ENCODE measurements around the gene SCAMP4.

SCAMP4 gene

DNA sequence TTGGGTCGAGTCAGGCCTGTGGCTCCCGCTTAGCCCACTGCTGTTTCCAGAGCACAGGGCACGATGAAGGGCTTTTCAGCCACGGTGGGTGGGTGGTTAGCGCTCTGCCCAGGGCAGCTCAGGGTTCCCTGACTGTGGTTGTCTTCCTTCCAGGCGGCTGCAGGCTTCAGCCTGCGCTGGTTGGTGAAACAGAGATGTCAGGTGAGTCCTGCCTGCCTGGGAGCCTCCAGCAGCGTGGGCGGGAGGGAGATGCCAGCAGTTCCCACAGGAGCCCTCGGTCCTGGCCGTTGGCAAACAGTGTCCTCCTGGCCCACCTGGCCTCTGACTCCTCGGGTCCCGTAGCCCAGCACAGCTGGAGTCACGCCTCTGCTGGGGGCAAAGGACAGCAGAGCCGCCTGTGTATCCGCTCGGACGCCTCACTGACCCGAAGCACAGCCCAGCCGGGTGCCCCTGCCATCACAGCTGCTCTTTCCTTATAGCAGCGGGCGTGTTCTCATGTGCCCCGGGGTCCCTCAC, 9.7 kb downstream of the SCAMP4 start:
- no peak for FAIRE-seq

DNA sequence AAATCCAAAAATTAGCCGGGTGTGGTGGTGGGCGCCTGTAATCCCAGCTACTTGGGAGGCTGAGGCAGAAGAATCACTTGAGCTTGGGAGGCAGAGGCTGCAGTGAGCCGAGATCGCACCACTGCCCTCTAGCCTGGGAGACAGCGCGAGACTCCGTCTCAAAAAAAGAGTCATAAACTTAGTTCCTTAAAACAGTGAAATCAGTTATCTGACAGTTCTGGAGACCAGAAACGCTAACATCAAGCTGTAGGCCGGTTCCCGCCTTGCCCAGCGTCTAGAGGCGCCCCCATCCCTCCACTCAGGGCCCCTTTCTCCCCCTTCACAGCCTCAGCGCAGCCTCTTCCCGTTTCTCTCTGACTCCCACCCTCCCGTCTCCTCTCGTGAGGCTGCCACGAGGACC, 11.9 kb downstream of the SCAMP4 start:
- FAIRE-seq: no peak

DNA sequence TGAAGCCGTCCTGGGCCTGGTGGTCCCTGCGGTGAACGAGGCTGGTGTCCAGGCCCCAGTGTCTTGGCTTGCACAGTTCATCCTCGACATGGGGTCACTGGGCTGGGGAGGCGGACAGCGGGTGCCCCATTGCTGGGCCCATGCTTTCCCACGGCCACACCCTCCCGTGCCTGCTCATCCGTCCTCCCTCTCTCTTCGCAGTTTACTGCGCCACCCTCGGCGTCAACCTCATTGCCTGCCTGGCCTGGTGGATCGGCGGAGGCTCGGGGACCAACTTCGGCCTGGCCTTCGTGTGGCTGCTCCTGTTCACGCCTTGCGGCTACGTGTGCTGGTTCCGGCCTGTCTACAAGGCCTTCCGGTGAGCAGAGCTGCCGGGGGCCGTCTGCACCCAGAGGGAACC, 12.7 kb downstream of the SCAMP4 start:
- FAIRE-seq: no peak

DNA sequence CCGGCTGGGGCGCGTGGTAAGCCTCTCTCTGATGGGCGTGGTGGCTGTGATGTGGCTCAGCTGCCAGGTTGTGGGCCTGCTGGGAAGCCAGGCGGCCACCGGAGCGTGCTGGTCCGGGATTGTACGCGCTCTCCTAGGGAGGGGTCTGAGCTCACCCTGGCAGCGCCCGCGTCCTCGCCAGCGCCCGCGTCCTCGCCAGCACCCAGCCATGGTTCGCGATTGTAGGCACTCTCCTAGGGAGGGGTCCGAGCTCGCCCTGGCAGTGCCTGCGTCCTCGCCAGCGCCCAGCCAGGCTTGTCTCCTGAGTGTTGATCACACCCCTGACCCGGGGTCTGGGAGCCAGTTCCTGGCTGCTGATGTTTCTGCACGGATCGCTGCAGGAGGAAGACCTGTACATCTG, 13.8 kb downstream of the SCAMP4 start:
- no peak for FAIRE-seq

DNA sequence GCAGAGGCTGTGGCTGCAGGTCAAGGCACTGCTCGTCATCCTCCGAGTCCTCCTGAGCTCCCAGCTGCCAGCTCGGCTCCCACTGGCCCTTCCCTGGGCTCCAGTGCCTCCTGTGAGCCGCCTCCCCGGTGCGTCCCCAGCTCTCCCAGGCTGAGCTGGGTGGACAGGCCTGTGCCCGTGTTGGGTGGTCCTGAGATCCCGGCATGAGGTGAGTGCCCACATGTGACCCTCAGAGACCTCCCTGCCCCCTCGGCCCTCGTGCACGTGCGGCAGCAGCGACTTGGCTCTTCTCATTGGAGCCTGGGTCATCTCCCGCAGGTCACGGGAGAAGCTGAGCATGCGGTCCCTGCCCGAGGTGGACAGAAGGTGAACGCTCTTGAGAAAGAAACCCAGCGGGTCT, 15.4 kb downstream of the SCAMP4 start:
- FAIRE-seq: no peak

DNA sequence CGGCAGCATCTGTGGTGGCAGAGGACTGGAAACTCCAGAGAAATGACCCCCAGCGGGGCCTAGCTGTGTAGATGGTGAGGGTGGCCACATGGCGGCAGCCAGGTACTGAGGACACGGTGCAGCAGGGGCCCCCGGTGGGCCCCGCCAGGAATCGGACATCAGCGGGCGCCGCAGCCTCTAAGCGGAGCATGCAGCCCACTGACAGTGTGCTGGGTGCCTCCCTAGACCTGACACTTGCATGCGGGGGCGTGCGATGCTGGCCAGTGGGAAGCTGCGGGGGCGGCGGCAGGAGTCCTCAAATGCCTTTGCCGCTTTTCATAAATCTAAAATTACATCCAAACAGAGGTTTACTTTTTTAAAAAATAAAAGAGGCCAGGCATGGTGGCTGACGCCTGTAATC, 16.1 kb downstream of the SCAMP4 start:
- no peak for FAIRE-seq

DNA sequence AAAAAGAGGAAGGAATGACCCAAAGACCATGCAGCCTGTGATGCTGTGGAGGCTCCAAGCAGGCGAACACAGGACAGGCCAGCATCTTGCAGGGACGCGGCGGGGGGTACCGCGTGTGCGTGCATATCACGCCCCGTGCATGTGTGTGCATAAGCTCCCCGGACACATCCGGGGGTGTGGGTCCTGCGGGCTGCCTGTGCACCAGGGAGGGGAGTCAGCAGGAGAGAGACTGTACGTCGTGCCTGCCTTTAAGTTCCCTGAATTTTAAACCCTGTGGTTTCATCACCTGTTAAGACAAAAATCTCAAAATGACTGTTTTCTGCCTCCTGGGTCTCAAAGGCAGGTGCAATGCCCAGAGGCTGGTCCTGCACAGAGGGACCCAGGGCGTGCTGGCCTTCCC, 16.6 kb downstream of the SCAMP4 start:
- no peak for FAIRE-seq

DNA sequence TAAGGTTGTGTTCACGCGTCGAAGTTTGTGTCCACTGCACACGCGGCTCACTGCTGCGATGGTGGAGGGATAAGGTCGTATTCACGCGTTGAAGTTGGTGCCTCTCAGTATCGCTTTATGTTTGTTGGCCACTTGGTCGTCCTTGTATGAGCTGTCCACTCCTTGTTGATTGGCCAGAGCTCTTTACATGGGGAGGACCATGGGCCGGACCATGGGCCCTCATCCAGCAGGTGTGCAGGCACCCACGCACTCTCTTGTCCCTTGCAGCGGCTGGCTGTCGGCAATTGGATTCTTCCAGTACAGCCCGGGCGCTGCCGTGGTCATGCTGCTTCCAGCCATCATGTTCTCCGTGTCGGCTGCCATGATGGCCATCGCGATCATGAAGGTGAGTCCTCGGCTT, 17.6 kb downstream of the SCAMP4 start:
- FAIRE-seq: no peak

DNA sequence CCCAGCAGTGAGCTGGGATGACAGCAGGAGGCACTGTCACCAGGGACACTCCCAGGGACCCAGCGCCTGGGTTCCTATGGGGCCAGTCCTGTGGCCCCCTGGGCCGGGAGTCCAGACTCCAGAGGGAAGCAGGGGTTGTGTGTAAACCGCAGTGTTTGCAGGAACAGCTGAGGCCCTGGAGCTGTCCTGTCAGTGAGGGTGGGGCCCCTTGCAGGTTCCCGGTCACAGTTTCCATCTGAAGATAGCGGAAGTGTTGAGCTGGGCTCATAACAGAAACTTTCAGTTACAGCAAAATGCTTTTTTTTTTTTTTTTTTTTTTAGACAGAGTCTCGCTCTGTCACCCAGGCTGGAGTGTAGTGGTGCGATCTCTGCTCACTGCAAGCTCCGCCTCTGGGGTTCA, 18.1 kb downstream of the SCAMP4 start:
- FAIRE-seq: no peak

DNA sequence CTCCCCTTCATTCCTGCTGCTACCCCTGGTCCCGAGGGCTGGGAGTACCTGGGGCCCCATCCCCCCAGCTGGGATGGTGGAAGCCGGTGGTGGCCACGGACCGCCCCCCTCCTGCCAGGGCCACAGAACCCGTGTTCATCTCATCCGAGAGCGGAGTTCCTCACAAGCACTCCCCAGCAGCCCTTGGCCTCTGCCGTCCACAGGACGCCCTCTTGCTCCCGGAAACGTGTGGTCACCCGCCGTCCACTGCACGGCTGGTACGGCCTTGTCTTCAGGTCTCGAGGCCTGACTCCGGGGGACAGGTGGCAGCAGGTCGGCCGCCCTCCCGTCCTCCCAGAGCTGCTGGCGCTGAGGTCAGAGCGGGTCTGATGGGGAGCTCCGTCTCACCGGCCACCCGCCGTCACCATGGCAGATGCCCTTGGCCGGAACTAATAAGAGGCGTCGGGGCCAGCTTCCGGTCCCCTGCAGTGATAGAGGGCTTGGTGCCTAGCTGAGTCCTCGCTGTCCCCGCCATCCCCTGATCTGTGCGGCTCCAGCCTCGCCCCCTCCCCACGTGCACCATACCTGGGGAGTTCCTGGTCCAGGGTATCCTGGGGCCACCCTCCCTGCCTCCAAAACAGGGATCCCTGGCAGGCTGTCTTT, 19.2 kb downstream of the SCAMP4 start:
- no peak for FAIRE-seq

DNA sequence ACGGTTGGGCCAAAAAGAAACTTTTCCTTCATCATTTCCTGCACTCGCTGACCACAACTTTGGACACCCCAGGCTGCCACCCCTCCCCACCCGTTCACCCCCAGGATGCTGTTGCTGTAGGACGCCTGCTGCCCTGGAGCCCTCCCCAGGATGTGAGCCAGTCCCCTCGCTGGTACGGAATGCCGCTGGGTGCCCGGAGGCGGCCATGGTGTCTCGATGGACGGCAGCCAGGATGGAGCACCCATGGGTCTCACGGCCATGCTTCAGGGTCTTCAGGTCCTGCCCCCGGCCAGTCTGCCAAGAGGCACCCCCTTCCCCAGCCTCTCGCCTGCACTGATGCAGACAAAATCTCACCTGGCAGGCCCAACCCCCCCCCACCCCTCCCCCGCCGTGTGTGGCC, 20.3 kb downstream of the SCAMP4 start:
- FAIRE-seq: no peak

DNA sequence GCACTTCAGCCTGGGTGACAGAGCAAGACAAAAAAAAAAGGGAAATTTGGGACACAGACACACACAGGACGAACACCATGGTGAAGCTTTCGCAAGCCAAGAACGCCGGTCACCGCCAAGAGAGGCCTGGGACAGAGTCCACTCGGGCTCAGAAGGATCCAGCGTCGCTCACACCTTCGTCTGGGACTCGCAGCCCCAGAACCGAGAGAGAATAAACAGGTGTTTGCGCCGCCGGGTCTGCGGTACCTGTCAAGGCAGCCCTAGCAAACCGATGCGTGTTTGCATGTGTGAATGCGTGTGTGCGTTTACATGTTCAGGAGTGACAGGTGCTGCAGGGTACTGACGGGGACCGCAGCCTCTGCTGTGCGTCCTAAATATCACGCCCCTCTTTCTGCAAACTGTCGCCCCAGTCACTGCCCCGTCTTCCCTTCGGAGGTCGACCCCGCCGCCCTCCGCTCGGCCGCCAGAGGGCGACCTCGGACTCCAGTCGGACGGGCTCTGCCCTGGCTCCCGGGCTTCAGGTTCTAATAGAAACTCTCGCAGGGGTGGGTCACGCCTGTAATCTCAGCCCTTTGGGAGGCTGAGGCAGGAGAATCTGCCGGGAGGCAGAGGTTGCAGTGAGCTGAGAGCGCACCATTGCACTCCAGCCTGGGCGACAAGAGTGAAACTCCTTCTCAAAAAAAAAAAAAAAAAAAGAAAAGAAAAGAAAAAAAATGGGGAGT, 24.0 kb downstream of the SCAMP4 start:
- FAIRE-seq: no peak

DNA sequence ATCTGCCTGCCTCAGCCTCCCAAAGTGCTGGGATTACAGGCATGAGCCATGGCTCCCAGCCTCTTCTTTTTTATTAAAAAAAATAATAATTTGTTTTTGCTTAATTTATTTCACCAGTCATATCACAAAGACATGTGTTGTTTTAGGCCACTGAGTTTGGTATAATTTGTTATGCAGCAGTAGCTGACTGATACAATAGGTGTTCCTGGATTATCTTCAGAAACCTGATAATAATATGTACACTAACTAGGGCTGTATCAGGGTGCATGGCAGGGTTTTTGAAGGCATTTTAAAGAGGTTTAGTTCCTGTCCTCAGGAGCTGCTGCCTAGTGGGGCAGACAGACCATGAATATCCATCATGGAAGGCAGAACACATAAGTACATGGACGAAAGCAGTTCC, 26.2 kb downstream of the SCAMP4 start:
- FAIRE-seq: no peak

DNA sequence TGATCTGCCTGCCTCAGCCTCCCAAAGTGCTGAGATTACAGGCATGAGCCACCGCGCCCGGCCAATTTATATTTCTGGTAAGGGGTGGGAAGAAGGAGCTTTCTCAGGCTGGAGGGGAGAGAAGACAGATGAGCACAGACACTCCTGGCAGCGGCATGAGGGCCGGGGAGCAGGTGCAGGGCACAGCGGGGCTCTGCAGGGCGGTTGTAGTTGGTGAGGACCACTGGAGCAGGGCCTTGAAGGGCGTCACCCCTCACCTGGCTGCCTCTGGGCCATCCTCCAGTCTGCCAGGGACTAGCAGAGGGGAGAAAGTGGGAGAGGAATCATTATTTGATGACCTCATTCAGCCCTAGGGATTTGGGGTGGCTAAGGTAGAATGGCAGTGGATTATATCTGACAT, 27.2 kb downstream of the SCAMP4 start:
- no peak for FAIRE-seq

DNA sequence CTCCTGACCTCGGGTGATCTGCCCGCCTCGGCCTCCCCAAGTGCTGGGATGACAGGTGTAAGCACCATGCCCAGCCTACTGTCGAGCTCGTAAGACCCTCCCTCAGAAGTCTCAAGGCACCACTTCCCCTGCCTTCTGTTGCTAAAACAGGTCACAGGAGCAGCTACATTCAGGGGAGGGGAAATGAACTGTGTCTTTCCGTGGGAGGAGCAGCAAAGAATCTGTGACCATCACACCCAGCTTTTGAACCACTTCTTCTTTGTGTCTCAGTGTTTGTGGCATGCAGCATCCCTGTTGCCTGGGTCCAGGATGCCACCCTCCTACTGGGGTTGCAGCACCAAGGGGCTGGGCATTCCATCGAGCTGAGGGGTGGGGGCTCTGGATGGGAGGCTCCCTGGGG, 28.0 kb downstream of the SCAMP4 start:
- FAIRE-seq: no peak

DNA sequence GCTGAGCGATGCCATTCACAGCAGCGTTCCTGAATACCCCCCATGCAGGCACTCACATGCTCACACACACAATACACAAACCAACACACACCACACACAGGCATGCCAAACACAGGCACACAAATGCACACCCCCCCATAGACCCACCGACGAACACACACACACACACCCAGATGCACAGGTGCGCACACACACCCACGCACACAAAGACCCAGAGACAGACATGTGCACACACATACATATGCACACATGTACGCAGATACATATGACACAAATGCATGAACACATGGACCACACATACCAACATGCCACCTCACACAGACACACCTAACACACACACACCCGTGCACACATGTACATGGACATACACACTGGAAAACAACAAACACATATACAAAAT, 28.7 kb downstream of the SCAMP4 start:
- no peak for FAIRE-seq

DNA sequence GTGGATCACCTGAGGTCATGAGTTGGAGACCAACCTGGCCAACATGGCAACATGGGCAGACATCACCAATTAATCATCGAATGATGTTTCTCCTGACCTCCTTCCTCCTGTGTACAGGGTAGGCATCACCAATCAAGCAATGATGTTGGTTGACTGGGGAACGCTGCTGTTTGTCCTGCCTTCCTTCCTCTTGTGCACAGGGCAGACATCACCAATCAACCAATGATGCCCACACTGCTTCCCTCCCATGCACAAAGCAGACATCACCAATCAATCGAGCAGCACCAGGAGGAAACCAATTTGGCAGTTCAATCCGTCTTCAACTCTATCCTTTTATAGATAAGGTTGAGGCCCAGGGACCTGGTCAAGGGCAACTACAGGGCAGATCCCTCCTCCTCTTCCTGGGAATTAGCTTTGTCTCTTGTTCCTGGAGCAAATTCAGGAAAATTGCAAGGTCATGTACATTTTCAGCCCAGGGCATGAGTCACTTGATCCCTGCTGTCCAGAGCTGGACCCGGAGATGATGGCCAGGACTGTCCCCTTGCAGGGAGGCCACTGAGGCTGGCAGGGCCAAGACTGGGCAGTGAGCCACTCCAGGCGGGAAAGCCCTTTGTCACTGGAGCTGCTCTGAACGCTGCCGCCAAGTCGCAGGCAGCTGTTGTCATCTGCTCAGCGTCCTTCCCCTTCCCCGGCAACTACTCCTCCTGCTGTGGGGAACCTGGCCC, 30.4 kb downstream of the SCAMP4 start:
- FAIRE-seq: no peak

DNA sequence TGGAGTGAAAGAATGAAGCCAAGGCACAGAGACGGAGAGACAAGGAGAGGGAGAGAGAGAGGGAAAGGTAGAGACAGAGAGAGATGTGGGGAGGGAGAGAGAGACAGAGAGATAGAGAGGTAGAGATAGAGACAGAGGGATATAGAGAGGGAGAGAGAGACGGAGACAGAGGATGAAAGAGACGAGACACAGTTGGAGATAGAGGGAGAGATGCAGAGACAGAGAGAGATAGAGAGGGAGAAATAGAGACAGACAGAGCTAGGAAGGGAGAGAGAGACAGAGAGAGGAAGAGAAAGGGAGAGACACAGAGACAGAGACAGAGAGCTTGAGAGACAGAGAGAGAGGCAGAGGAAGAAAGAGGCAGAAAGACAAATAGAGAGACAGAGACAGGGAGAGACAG, 31.2 kb downstream of the SCAMP4 start:
- FAIRE-seq: no peak

DNA sequence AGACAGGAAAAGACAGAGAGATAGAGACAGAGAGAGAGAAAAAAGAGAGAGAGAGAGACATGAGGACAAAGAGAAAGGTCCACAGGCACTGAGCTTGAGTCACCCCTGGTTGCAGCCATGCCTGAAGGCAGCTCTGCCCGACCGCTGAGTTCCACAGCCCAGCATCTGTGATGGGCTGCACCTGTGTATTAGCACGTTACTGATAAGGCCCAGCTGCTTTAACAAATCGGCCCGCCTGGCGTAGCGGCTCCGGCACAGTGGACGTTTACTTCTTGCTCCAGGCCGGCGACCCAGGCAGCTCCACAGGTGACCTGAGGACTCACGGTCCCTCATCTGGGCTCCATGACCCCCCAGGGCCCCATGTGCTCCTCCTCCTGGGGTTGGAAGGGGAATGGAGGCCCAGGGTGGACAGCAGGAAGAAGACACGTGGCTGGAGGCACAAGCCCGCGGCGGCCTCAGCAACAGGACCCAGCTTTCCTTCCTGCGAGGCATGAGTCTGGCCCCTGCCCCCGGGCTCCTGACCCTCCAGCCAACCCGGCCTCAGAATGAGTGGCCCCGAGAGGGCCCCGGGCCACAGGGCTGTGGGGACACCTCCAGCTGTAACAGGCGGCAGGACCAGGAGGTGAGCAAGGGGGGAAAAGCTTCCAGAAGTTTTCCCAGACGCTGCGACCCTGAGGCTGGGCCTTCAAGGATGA, 31.9 kb downstream of the SCAMP4 start:
- no peak for FAIRE-seq

DNA sequence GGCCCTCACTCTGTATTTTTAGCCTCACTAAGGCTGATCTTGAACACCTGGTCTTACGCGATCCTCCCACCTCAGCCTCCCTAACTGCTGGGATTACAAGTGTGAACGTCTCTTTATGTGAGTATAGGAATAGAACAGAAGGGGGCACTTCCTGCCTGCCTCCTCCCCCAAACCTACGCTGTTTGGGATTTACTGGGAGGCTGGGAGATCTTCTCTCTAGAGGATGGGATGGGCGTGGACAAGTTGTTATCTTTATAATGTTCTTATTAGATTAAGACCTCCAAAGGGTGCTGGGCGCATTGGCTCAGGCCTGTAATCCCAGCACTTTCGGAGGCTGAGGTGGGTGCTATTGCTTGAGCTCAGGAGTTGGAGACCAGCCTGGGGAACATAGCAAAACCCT, 32.9 kb downstream of the SCAMP4 start:
- no peak for FAIRE-seq

DNA sequence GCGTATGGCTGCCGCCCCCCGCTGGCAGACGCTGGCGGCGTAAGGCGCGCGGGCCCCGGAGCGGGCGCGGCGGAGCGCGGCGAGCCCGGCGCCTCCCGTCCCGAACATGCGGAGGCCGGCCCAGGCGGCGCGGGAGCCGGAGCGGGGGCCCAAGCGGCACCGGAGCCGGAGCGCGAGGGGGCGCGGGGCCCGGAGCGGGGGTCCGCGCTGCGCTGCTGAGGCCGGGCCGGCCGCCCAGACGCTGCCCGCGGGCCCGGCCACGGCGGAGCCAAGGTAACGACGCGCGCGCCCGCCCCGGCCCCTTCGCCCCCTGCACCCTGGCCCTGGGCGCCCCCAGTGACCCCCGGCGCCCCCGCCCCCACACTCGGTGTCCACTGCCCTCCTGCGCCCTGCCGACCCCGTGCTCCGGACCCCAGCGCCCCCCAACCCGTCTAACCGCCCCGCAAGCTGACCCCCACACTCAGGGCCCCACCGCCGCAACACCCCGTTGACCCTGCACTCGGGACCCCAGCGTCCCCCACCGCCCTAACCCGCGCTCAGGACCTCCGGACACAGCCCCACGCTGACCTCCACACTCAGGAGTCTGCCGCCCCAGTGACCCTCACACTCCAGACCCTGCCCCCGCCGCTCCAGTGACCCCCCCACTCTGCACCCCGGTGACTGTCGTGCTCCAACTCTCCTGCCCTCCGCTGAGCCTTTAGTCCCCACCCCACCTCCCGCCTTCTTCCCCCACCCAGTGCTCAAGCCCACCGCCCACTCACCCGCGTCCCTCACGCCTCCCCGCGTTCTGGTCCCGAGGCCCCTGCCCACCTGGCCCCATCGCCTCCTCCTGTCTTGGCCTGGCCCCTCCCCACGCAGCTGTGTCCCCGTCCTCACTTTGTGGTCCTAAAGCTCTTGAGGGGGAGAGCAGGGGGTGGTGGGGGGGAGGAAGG, 36.2 kb downstream of the SCAMP4 start, which contains the start of gene CSNK1G2:
Gene CSNK1G2 (plus strand): TSS at position 27 of the 932 bp plus-strand sequence. CDS start 28,601 bp downstream, outside the sequence.
- FAIRE-seq: no peak

All from TTC549 (cell line).